Inferior parietal cortex (tissue), 1 donor: Measurements from ENCODE around the gene NLRX1.
A peak's percentile ranks its signal among the peaks of the same experiment; 100 is the strongest.
"Not testable (repeated sequence)": the region's sequence is repeated elsewhere in the genome, so short reads cannot be mapped to it uniquely, and the experiment has no call there.

Source experiments
- DNase-seq: peaks from one replicate; pipeline ENCODE4 v3.0.0-alpha.2; 2016; ENCODE audit errors: extremely low spot score

Gene NLRX1, protein sequence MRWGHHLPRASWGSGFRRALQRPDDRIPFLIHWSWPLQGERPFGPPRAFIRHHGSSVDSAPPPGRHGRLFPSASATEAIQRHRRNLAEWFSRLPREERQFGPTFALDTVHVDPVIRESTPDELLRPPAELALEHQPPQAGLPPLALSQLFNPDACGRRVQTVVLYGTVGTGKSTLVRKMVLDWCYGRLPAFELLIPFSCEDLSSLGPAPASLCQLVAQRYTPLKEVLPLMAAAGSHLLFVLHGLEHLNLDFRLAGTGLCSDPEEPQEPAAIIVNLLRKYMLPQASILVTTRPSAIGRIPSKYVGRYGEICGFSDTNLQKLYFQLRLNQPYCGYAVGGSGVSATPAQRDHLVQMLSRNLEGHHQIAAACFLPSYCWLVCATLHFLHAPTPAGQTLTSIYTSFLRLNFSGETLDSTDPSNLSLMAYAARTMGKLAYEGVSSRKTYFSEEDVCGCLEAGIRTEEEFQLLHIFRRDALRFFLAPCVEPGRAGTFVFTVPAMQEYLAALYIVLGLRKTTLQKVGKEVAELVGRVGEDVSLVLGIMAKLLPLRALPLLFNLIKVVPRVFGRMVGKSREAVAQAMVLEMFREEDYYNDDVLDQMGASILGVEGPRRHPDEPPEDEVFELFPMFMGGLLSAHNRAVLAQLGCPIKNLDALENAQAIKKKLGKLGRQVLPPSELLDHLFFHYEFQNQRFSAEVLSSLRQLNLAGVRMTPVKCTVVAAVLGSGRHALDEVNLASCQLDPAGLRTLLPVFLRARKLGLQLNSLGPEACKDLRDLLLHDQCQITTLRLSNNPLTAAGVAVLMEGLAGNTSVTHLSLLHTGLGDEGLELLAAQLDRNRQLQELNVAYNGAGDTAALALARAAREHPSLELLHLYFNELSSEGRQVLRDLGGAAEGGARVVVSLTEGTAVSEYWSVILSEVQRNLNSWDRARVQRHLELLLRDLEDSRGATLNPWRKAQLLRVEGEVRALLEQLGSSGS

DNA sequence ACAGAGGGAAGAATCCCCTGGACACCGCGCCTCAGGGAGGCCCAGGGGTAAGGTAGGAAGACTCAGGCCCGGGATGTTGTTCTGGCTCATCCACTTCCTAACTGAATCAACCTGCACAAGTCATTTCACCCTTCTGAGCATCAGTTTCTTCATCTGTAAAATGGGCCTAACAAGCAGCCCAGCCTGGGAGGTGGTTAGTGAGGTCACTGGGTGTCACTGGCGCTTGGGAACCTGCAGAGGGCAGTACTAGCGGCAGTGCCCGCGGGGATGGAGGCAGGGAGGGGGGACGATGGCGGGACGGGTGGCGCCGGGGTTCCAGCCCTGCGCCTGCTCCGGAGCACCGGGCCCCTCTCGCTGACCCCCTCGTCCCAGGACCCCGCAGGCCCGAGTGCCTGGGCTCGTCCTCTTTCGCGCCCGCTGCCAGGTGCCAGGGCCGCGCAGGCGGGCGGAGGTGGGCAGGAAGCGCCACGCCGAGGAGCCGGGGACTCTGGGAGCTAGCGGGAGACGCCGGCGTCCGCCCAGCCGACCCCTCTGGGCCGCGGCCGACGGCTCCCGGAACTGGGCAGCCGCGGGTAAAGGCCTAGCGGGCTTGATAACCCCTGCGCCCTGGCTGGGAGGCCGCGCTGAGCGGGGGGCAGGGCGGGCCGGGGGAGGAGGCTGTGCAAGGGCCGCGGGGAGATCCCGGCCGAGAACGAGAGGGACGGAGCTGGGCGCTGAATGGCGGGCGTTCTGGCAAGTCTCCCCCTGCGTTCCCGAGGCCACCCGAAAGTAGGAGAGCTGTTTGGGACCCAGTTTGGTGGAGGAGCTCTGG lies at the start of gene NLRX1:
TSS of gene NLRX1 (plus strand) at position 255 of the 811 bp plus-strand sequence. CDS start 2,679 bp downstream, outside the sequence.
- peak; percentile 63 for DNase-seq

DNA sequence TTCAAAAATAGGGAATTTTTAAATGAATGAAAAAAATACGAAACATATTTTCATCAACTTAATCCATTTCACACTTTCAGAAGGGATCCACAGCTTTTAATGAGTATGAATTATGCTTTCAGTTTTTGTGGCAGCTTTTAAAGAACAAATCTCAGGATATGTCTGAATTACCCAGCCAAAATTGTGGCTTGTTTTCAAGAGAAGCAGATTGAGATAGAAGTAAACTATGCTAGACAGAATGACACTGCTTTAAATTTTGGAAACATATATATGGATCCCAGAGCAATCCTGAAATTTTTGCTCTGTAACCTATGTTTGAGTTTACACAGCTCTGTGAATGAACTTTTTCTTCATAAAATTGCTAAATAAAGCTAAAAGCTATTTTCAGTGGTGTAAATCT lies 49.6 kb upstream of the NLRX1 start:
- no peak for DNase-seq

DNA sequence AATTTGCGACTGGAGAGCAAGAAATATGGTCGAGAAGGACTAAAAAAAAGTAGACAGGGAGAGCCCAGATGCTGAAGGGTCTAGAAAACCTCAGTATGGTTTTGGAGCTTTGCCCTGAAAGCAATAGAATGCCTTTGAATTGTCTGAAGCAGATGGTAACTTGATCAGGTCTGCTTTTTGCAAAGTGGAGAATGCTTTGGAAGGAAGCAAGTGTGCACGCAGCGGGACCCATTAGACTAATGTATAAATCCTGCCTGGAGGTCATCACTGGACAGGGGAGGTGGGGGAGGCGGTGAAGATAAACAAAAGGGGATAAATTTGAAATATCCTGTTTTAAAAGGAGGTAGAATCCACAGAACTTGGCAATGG lies 47.9 kb upstream of the NLRX1 start:
- peak; percentile 39 for DNase-seq

DNA sequence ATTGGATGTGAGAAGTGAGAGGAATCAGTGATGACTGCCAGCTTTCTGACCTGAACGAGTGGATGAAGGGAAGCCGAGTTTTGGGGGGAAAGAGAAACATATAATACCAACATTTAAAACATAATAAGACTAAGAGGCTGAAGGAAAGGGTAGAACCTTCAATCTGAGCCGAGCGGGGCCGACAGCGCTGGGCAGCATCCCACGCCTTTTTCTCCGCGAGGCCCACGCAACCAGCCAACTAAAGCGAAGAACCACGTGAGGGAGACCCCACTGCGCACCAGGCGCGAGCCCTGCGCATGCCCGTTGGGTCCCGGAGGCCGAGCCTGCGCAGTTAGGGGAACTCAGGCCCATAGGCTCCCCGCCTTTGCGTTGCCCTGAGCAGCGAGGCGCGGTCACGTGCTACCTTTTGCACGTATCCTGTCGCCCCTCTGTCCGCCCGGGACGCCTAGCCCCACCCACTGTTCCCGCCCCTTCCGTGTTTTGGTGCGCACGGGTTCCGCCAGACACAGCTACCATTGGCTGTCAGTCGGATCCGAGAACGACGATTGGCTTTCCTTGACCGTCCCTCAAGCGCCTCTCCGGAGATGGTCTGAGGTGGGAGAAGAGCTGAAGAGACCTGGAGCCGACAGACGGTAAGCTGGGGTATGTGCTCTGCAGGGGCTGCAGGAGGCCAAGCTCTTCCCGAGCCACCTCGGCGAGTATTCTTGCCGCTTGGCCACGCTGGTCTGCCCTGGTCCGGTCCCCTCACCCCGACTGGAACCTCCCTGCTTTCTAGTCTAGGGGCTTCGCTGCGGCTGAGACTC lies 47.3 kb upstream of the NLRX1 start, which contains the start of gene HINFP:
TSS of gene HINFP (plus strand) at position 573 of the 803 bp plus-strand sequence. CDS start 5,365 bp downstream, outside the sequence.
- DNase-seq, result peak; percentile 99

DNA sequence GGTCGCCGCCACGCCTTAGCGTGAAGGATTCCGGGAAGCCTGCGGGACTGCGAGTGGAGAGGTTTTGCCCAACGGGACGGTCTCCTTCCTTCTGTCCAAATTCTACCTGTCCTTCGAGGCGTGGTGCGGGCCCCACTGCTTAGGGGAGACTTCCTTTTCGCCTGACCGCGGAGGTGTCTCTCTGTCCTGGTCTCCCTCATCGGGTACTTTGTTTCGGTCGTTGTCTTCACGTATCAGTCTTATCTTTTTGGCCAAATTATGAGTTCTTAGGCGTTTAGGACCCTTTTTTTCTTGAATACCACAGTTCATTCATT lies 46.8 kb upstream of the NLRX1 start:
- no peak for DNase-seq

DNA sequence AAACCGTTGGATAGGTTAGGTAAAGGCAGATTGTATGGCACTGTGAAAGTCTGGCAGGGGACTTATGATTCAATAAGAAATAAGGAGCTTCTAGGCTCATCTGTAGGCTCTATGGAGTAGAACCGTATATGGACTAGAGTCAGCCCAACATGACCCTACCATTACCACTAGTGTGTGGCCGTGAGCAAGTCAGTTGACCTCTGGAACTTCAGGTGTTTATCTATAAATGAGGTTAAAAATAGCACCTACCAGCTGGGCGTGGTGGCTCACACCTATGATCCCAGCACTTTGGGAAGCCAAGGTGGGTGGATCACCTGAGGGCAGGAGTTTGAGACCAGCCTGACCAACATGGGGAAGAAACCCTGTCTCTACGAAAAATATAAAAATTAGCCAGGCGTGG lies 42.7 kb upstream of the NLRX1 start:
- DNase-seq, result no peak

DNA sequence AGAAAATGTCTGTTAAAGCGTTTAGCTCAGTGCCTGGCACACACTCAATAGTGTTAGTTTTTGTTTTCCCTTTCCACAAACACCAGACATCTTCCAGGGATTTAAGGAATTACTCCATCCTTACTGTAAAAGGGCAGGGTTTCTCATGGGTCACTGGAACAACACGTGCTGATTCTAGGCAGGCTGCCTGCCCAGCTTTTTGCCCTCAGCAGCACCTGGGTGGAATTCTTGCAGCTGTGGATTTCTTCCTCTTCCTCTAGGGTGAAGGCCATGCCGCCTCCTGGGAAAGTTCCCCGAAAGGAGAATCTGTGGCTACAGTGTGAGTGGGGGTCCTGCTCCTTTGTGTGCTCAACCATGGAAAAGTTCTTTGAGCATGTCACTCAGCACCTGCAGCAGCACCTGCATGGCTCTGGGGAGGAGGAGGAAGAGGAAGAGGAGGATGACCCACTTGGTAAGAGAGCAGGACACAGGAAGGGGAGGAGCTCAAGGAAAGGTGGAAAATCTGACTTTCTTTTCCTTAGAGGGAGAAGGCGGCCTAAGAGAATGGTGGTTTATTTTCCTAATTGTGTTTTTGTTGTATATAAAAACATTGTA lies 41.8 kb upstream of the NLRX1 start:
- DNase-seq, result no peak

DNA sequence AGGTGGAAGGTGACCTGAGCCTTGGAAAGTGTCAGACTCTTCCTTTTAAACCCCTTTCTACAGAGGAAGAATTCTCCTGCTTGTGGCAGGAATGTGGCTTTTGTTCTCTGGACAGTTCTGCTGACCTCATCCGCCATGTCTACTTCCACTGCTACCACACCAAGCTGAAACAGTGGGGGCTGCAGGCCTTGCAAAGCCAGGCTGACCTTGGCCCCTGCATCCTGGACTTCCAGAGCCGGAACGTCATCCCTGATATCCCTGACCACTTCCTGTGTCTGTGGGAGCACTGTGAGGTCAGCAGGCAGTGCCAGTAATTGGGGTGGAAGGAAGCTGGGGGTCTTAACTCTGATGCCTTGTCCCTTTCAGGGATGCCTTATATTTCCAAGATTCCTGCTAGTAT lies 37.9 kb upstream of the NLRX1 start:
- DNase-seq, result no peak

DNA sequence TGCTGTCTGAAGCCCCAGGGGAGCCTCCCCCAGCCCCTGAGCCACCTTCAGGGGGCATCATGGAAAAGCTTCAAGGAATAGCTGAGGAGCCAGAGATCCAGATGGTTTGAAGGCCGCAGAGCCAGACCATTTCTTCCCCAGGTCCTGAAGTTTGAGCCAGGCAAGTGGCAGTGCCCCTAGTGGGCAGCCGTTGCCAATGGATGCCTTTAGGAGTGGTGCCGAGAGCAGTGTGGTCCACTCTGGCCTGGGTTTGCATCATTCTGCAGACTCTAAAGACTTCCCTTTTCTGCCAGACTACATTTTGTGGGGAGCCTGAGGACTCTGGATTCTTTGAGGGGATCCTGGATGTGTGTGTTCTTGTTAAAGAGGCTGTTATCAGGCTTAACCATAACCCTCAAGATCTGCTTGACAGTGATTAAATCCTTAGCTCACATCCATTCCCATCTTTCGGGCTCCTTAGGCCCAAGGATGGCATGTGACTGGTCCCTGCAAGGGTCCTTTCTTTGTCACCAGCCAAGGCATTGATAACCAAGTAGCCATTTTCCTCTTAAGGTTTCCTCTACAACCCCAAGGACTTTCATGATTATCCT lies 34.0 kb upstream of the NLRX1 start:
- no peak for DNase-seq

DNA sequence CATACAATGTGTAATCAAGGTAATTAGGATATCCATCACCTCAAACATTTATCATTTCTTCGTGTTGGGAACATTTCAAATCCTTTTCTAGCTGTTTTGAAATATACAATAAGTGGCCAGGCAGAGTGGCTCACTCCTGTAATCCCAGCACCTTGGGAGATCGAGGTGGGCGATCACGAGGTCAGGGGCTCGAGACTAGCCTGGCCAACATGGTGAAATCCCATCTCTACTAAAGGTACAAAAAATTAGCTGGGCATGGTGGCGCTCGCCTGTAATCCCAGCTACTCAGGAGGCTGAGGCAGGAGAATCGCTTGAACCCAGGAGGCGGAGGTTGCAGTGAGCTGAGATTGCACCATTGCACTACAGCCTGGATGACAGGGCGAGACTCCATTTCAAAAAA lies 29.2 kb upstream of the NLRX1 start:
- not testable (repeated sequence) for DNase-seq

DNA sequence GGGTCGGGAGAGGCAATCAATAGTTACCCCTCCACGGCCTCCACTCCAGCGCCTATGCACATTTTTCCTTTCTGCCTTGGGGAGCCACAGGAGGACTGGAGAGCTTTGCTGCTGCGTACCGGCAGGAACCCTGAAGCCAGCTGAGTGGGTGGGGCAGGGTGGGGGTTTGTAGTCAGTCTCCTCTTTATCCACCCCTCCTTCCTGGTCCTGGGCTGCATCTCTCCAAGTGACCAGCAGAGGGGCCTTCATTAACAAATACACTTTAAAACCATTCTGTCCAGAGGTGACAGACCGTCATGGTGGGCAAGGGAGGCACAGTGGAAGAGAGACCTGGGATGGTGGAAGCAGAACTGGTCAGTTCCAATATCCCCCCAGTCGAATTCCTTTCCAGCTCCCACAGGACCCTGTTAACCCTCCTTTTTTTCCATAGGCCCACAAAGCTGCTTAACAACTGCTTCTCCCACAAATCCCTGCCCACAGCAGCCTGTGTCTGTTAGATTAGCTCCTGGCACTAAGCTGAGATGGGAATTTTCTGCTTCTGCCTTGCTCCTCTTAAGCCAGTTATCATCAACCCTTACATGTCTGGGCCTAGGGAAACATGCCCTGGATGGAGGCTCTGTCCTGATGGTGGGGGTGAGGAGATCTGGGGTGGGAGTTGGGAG lies 23.6 kb upstream of the NLRX1 start:
- DNase-seq, result peak; percentile 51

DNA sequence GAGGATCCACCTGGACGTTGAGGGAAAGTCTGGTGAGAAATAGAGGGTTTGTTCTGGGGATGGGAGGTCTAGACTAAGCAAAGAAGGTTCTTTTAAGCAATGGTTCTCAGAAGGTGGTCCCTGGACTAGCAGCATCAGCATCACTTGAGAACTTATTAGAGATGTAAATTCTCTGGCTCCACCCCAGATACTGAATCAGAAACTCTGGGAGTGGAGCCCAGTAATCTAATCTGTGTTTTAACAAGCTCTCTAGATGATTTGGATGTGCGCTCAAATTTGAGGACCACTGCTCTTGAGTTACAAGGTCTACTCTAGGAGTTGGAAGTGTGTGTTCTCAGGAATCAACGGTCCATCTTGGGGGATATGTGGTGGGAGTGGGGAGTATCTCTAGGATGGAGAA lies 23.0 kb upstream of the NLRX1 start:
- DNase-seq, result no peak

DNA sequence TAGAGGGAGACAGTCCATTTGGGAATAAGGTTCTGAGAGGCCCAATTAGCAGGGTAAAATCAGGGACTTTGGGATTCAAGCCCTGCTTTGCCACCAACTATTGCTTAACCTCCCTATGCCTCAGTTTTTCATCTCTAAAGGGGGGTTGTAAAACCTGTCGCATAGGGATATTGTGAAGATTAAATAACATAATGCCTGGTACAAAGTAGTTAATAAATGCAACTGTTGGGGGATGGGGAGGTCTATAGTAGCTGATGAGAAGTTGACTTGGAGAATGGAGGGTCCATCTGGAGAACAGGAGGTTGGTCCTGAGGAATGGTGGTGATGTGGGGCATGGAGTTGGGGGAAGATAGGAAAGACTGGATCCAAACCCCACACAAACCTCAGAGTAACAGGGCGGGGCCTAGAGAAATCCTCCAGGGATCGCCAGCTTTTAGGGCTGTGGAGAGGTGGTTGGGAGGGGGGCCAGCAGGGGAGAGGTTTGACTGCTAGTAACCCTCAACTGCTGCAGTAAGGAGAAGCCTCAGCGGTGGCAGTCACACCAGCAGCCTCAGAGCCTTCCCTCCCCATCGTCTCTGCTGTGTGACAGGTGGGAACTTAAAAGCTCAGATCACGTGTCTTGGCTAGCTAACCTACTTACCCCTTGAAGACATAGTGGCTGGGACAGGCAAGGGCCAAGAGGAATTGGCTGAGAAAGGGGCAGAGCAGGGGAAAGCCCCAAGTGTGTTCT lies 20.8 kb upstream of the NLRX1 start:
- DNase-seq, result no peak

DNA sequence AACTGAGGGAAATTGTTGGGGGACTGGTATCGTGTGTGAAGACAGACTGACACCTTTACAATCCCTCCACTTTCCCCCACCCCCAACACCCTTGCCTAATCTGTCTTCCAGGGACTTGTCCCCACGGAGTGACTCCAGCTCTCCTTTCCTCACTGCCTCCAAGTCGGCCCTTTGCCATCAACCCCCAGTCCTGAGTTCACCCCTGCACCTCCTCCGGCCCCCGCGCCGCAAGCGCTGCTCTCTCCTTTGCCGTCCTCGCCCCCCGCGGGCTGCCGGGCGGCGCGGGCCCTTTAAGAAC lies 19.9 kb upstream of the NLRX1 start:
- no peak for DNase-seq

DNA sequence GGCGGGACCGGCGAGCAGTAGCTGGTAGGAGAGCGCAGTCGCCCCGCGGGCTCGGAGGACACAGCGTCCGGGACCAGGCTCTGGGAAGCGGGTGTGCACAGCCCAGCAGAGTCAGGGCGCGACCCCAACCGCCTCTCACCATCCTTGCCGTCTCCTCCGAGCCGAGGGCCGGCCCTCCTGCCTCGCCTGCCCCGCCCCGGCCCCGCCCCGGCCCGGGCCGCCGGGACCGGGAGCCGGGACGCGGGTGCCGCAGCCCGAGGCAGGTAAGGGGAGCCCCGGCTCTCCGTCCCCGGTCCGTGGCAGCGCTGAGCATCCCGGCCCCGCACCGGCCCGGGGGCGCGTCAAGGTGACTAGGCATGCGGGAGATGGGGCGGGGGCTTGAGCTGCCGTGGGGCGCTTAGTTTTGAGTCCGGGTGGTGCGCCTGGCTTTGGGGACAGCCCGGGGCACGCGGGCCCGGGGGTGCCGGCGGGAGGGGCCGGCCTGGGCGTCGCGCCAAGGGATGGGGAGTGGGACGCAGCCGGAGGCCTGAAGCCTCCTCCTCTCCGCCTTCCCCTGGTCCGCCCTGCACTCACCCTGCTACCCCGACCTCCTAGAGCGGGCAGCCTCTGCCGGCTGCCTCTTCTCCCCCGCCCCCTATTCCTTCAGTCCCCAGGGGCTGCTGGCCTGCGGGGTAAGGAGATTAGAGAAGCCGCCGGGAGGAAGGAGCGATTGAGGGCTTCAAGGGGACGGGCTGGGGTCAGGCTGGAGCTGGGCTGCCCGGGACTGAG lies 19.3 kb upstream of the NLRX1 start, which contains the start of gene ABCG4:
TSS of gene ABCG4 (plus strand) at position 35 of the 768 bp plus-strand sequence. CDS start 914 bp downstream, outside the sequence.
- DNase-seq, result no peak

DNA sequence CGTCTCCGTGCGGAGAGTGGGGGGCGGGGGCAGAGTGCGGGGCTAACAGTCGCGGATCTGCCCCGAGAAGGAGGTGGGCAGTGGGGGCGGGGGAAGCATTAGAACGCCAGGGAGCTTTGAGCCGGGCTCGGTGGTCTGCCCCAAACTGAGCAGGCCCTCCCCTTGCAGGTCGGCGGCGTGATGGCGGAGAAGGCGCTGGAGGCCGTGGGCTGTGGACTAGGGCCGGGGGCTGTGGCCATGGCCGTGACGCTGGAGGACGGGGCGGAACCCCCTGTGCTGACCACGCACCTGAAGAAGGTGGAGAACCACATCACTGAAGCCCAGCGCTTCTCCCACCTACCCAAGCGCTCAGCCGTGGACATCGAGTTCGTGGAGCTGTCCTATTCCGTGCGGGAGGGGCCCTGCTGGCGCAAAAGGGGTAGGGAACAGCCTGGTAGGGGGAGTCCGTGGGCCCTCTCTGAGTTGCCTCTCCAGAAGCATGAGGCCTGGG lies 18.7 kb upstream of the NLRX1 start:
- DNase-seq, result no peak

DNA sequence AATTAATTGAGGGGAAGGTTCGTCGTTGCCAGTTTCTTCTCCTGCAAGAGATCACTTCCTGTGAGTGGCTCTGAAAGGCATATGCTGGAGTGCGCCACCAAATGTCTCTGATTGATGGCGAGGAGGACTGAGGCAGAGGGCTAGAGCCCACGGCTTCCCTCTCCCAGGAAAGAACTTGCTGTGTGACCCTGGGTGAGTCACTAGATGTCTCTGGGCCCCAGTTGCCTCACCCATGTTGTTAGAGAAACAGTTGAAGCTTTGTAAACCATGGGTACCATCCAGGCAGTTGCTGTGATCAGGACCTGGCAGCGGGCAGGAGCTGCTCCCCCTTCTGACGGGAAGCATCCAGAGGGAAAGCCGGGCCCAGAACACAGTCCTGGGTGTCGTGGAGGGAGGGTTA lies 16.5 kb upstream of the NLRX1 start:
- no peak for DNase-seq

DNA sequence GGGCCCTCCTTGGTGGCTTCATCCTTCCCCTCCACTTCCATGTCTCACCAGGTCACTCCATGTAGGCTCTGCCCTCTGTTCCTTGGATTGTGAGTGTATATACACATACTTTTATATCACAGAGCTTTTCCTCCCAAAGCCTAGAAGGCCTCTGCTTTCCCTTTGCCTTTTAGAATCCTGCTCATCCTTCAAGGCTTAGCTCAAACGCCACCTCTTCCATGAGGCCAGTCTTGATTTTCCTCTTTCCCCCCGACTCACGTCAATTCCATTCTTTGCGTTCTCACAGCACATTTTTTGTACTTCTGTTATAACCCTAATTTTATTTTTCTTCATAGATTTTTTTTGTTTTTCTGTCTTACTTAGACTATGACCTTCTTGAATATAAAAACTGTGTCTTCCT lies 15.9 kb upstream of the NLRX1 start:
- no peak for DNase-seq
